KMS-11 (cell line): ENCODE results near the gene MTUS2.

Source experiments
- H2AFZ ChIP-seq: fragments of 200-600 bp; sonication (generic); 2 replicates; pipeline ENCODE4 v1.6.1; 2016; ENCODE audit warnings: antibody characterized with exemption, mixed run types, low read depth
- H3K27ac ChIP-seq: fragments of 200-600 bp; sonication (generic); 2 replicates; pipeline ENCODE4 v1.6.1; 2016; ENCODE audit warnings: mild to moderate bottlenecking, mixed run types
- H3K27me3 ChIP-seq: fragments of 200-600 bp; sonication (generic); 2 replicates; pipeline ENCODE4 v1.6.1; 2017; ENCODE audit warnings: mild to moderate bottlenecking, low read depth, mixed run types, moderate library complexity; ENCODE audit not compliant: insufficient read depth
- H3K36me3 ChIP-seq: fragments of 200-600 bp; sonication (generic); 2 replicates; pipeline ENCODE4 v1.6.1; 2017; ENCODE audit warnings: mild to moderate bottlenecking, mixed run types; ENCODE audit not compliant: insufficient read depth
- H3K4me1 ChIP-seq: fragments of 200-600 bp; sonication (generic); 2 replicates; pipeline ENCODE4 v1.6.1; 2016; ENCODE audit warnings: mild to moderate bottlenecking, low read depth, mixed run types; ENCODE audit not compliant: poor library complexity, severe bottlenecking
- H3K4me2 ChIP-seq: fragments of 200-600 bp; sonication (generic); 2 replicates; pipeline ENCODE4 v1.7.0; 2016; ENCODE audit warnings: mild to moderate bottlenecking, mixed run types
- H3K4me3 ChIP-seq: fragments of 200-600 bp; sonication (generic); IDR thresholded peaks from 2 replicates; pipeline ENCODE4 v1.6.1; 2017; ENCODE audit warnings: low read depth, low read length, mixed read lengths; ENCODE audit not compliant: insufficient read depth
- H3K79me2 ChIP-seq: fragments of 200-600 bp; sonication (generic); 2 replicates; pipeline ENCODE4 v1.6.1; 2016; ENCODE audit warnings: low read depth, mixed run types; ENCODE audit not compliant: insufficient read depth
- H3K9ac ChIP-seq: fragments of 200-600 bp; sonication (generic); 2 replicates; pipeline ENCODE4 v1.6.1; 2016; ENCODE audit warnings: mild to moderate bottlenecking, mixed run types
- H4K20me1 ChIP-seq: fragments of 200-600 bp; sonication (generic); 2 replicates; pipeline ENCODE4 v1.6.1; 2016; ENCODE audit warnings: mild to moderate bottlenecking, mixed run types; ENCODE audit not compliant: insufficient read depth
- CTCF ChIP-seq: fragments of 200-600 bp; sonication (generic); conservative IDR thresholded peaks from 2 replicates; pipeline ENCODE4 v1.6.1; 2017; ENCODE audit warnings: low read depth, mild to moderate bottlenecking, antibody characterized with exemption, low read length, moderate library complexity, mixed read lengths

The MTUS2 gene

DNA sequence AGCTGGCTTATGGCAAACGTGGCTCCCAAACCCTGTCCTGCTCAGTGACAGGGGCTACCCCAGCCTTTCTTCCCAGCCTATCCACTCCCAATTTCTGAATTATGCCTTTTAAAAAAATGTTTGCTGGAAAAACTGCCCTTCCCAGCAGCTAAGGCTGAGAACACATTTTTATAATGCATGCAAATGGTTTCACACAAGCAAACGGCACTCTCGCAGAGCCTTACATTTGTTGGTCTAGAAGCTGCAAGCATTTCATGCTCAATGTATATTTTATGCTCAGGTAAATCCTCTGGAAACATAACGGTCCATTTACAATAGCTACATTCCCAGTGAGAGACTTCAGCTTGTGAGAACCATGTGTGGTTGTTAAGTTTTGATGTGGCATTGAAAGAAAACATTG lies 713.9 kb downstream of the MTUS2 start:
- H3K4me3 ChIP-seq, result no peak overlapping the region
- H3K4me2 ChIP-seq, result no peak overlapping the region
- no peak for TF ChIP-seq CTCF
- H3K79me2 ChIP-seq, result no peaks in the 10 kb centered on the region
- no peaks in the 10 kb centered on the region for H3K36me3 ChIP-seq
- no peaks in the 10 kb centered on the region for H3K4me1 ChIP-seq
- H3K9ac ChIP-seq, result no peak overlapping the region
- H3K27ac ChIP-seq, result no peak overlapping the region
- H2AFZ ChIP-seq, result no peak overlapping the region
- no peaks in the 10 kb centered on the region for H3K27me3 ChIP-seq
- H4K20me1 ChIP-seq, result no peaks in the 10 kb centered on the region

GRCh38 chr13:29535663-29536655 lies 715.8 kb downstream of the MTUS2 start:
- Histone ChIP-seq H3K27me3 (no peaks in the 10 kb centered on the region), H2AFZ (no peak overlapping the region), H3K4me2 (no peak overlapping the region), H3K27ac (no peak overlapping the region), H3K4me3 (no peak overlapping the region), H3K36me3 (no peaks in the 10 kb centered on the region), H3K9ac (no peak overlapping the region), H4K20me1 (no peaks in the 10 kb centered on the region), H3K4me1 (no peaks in the 10 kb centered on the region), H3K79me2 (no peaks in the 10 kb centered on the region; the same call in 1 of the 2 replicates)
- TF ChIP-seq CTCF, result no peak

- H4K20me1 ChIP-seq, result no peaks in the 10 kb centered on the region
Observed at GRCh38 chr13:29536853-29537252, 716.7 kb downstream of the MTUS2 start.

More at GRCh38 chr13:29536853-29537252, 716.7 kb downstream of the MTUS2 start:
- no peaks in the 10 kb centered on the region for H3K4me1 ChIP-seq
- no peak overlapping the region for H3K4me2 ChIP-seq
- no peak overlapping the region for H2AFZ ChIP-seq
- no peaks in the 10 kb centered on the region for H3K27me3 ChIP-seq
- no peak overlapping the region for H3K27ac ChIP-seq
- H3K4me3 ChIP-seq, result no peak overlapping the region
- H3K9ac ChIP-seq, result no peak overlapping the region
- no peaks in the 10 kb centered on the region for H3K36me3 ChIP-seq
- H3K79me2 ChIP-seq, result no peaks in the 10 kb centered on the region; the same call in 1 of the 2 replicates
- no peak for TF ChIP-seq CTCF
